ENCODE data around the gene FAN1.

FAN1 gene

GRCh38 chr15:30962079-30962478 lies 58.4 kb downstream of the FAN1 start:
- no peak for DNase-seq

GRCh38 chr15:30962659-30963058 lies 58.9 kb downstream of the FAN1 start:
- DNase-seq: no peak

- DNase-seq: no peak
Observed at GRCh38 chr15:30963681-30964080, 60.0 kb downstream of the FAN1 start.

GRCh38 chr15:30969724-30970123 lies 66.0 kb downstream of the FAN1 start:
- no peak for DNase-seq

- no peak for DNase-seq
Observed at GRCh38 chr15:30973379-30973778, 69.7 kb downstream of the FAN1 start.

- DNase-seq: no peak
Observed at GRCh38 chr15:30974112-30974511, 70.4 kb downstream of the FAN1 start.

- DNase-seq: no peak
Observed at GRCh38 chr15:30978328-30978727, 74.6 kb downstream of the FAN1 start.

- DNase-seq: no peak
Observed at GRCh38 chr15:30979457-30979856, 75.7 kb downstream of the FAN1 start.

GRCh38 chr15:30984118-30984517 lies 80.4 kb downstream of the FAN1 start:
- DNase-seq: no peak

GRCh38 chr15:30984542-30984941 lies 80.8 kb downstream of the FAN1 start:
- DNase-seq: peak in 1 of 3 experiments; percentile 44

- no peak for DNase-seq
Observed at GRCh38 chr15:30985081-30985531, 81.4 kb downstream of the FAN1 start.

- peak in 1 of 3 experiments; percentile 23 for DNase-seq
Observed at GRCh38 chr15:30990036-30990435, 86.3 kb downstream of the FAN1 start.

GRCh38 chr15:30990446-30991254 lies 86.9 kb downstream of the FAN1 start:
- DNase-seq: no peak

GRCh38 chr15:30991255-30992235 lies 87.8 kb downstream of the FAN1 start, which contains the start of gene MTMR10:
Gene MTMR10 (minus strand): TSS chr15:30991628. CDS start chr15:30991506, 122 bp downstream.
- peak; percentile 71 to 94 (median 91) for DNase-seq

GRCh38 chr15:30992249-30992864 lies 88.6 kb downstream of the FAN1 start:
- DNase-seq: peak in 2 of 3 experiments; percentile 54 to 85

Measured in NCI-H1417 (cell line).